A673 (cell line): Measurements from ENCODE around the gene MAP2K5. TPM values are rescaled to one million over a fixed set of nuclear protein-coding genes. Genes with fewer than 3 reads are reported as not detected.

Source experiments
- BruUV-seq: library from RNA; stranded (reverse); fragments of 400-500 nt; replicated peaks from 2 replicates; lab custom pipeline; 2021; lab: Mats Ljungman, UMichigan
- CTCF ChIA-PET: fragments of 300-600 bp; sonication (Branson Sonifier 250); formaldehyde crosslinking; loops from one replicate; lab custom pipeline; 2022; ENCODE audit warnings: antibody characterized with exemption; lab: Charles Lee
- POLR2A ChIA-PET: fragments of 300-600 bp; sonication (Branson Sonifier 250); formaldehyde crosslinking; loops from one replicate; lab custom pipeline; 2022; ENCODE audit warnings: antibody characterized with exemption; ENCODE audit not compliant: low non-redundant PET; lab: Charles Lee
- DNase-seq: peaks from one replicate; pipeline ENCODE4 v3.0.0-alpha.2; 2015; ENCODE audit warnings: low spot score
- H3K27ac ChIP-seq: fragments of 200-600 bp; sonication (generic); 2 replicates; pipeline ENCODE4 v1.5.1; 2016; ENCODE audit warnings: mixed run types, low read depth, mild to moderate bottlenecking, mixed read lengths, antibody characterized with exemption, low read length; ENCODE audit not compliant: poor library complexity, severe bottlenecking
- H3K27me3 ChIP-seq: fragments of 200-600 bp; sonication (generic); replicated peaks from 2 replicates; pipeline ENCODE4 v1.6.1; 2017; ENCODE audit warnings: mixed run types, low read depth, mild to moderate bottlenecking, mixed read lengths, antibody characterized with exemption, low read length; ENCODE audit not compliant: insufficient read depth, poor library complexity
- H3K36me3 ChIP-seq: fragments of 200-600 bp; sonication (generic); 2 replicates; pipeline ENCODE4 v1.6.1; 2016; ENCODE audit warnings: mixed run types, mild to moderate bottlenecking, mixed read lengths, antibody characterized with exemption, low read length; ENCODE audit not compliant: insufficient read depth, poor library complexity, severe bottlenecking
- H3K4me1 ChIP-seq: fragments of 200-600 bp; sonication (generic); 2 replicates; pipeline ENCODE4 v1.6.1; 2017; ENCODE audit warnings: mixed run types, mild to moderate bottlenecking, mixed read lengths, antibody characterized with exemption, low read length; ENCODE audit not compliant: insufficient read depth, poor library complexity, severe bottlenecking
- H3K4me3 ChIP-seq: fragments of 200-600 bp; sonication (generic); 2 replicates; pipeline ENCODE4 v1.5.1; 2016; ENCODE audit warnings: low read depth, mixed run types, mild to moderate bottlenecking, mixed read lengths, low read length; ENCODE audit not compliant: poor library complexity, severe bottlenecking
- H3K9me3 ChIP-seq: fragments of 200-600 bp; sonication (generic); 2 replicates; pipeline ENCODE4 v1.6.1; 2016; ENCODE audit warnings: mixed run types, low read depth, mild to moderate bottlenecking, mixed read lengths, antibody characterized with exemption, low read length; ENCODE audit not compliant: poor library complexity, severe bottlenecking
- CTCF ChIP-seq: fragments of 300-800, 200-600 bp; sonication (generic); conservative IDR thresholded peaks from 2 replicates; pipeline ENCODE4 v1.5.1; 2017; ENCODE audit warnings: low read depth, mild to moderate bottlenecking, antibody characterized with exemption, low read length, moderate library complexity, mixed read lengths
- EZH2 ChIP-seq: fragments of 200-600 bp; sonication (generic); IDR thresholded peaks from 2 replicates; pipeline ENCODE4 v1.6.1; 2017; ENCODE audit warnings: borderline replicate concordance, low read depth, mild to moderate bottlenecking, mixed read lengths, antibody characterized with exemption, low read length; ENCODE audit not compliant: poor library complexity, severe bottlenecking
- intact Hi-C: fragments of 100-400 bp; cut with micrococcal nuclease; formaldehyde crosslinking; loops from one replicate; pipeline ENCODE4 v1.10.0; 2022; ENCODE audit not compliant: unreplicated experiment
- total RNA-seq: library from RNA; stranded (reverse); gene quantifications from 2 replicates; pipeline ENCODE4 v1.2.3, GENCODE V29; 2021

Gene MAP2K5
- total RNA-seq, 1 experiment from 2014 or later = 62.8 TPM

GRCh38 chr15:67801926-67802914, 259.7 kb downstream of the MAP2K5 start:
- Histone ChIP-seq H3K36me3 (no peaks in the 10 kb centered on the region), H3K9me3 (no peaks in the 10 kb centered on the region), H3K4me3 (no peak overlapping the region), H3K4me1 (peaks cover 7% of the 10 kb centered on the region), H3K27me3 (no peaks in the 10 kb centered on the region), H3K27ac (no peak overlapping the region)
- intact Hi-C loops = no loop called here
- DNase-seq = no peak
- BruUV-seq = no TSS peak
- no peak for TF ChIP-seq CTCF
- no peak for TF ChIP-seq EZH2
- ChIA-PET POLR2A (no interaction called here), CTCF (no interaction called here)

- TF ChIP-seq EZH2 = no peak
- no peak for TF ChIP-seq CTCF
- Histone ChIP-seq H3K36me3 (no peaks in the 10 kb centered on the region), H3K9me3 (no peaks in the 10 kb centered on the region), H3K4me1 (peaks cover 7% of the 10 kb centered on the region), H3K27me3 (no peaks in the 10 kb centered on the region), H3K27ac (no peak overlapping the region), H3K4me3 (no peak overlapping the region)
- ChIA-PET CTCF (no interaction called here), POLR2A (no interaction called here)
- DNase-seq = no peak
- intact Hi-C loops = no loop called here
- BruUV-seq = no TSS peak
These were observed 260.8 kb downstream of the MAP2K5 start for GRCh38 chr15:67803299-67803698.

GRCh38 chr15:67803996-67804843, 261.7 kb downstream of the MAP2K5 start:
- H3K27me3 ChIP-seq = no peaks in the 10 kb centered on the region
- CTCF ChIA-PET = no interaction called here
- peaks cover 7% of the 10 kb centered on the region for H3K4me1 ChIP-seq
- no peak for TF ChIP-seq CTCF
- no peak for TF ChIP-seq EZH2
- no peak overlapping the region for H3K27ac ChIP-seq
- no peaks in the 10 kb centered on the region for H3K9me3 ChIP-seq
- H3K4me3 ChIP-seq = no peak overlapping the region
- BruUV-seq = no TSS peak
- intact Hi-C loops = no loop called here
- POLR2A ChIA-PET = no interaction called here
- H3K36me3 ChIP-seq = no peaks in the 10 kb centered on the region
- DNase-seq = no peak
